Lower lobe of right lung (tissue), 2 donors: Measurements from ENCODE around the gene TOR1B. TPM values are rescaled to one million over a fixed set of nuclear protein-coding genes. Genes with fewer than 3 reads are reported as not detected.
A peak's percentile ranks its signal among the peaks of the same experiment; 100 is the strongest.

Experiments
- ATAC-seq, 2 donors: fragments of 200-7000 bp; cut with Tn5 transposase; one replicate each; pipeline ENCODE4 v1.9.1; 2020 to 2022; ENCODE audit warnings: mild to moderate bottlenecking in 2 of 2, moderate library complexity in 2 of 2
- DNase-seq: peaks from one replicate; pipeline ENCODE4 v3.0.0-alpha.2; 2020
- H3K27ac ChIP-seq: fragments of 200-600 bp; one replicate; pipeline ENCODE4 v1.8.0; 2022
- H3K27me3 ChIP-seq: fragments of 200-600 bp; one replicate; pipeline ENCODE4 v1.8.0; 2022; ENCODE audit warnings: low read depth
- H3K36me3 ChIP-seq: fragments of 200-600 bp; one replicate; pipeline ENCODE4 v1.8.0; 2022; ENCODE audit warnings: mild to moderate bottlenecking
- H3K4me1 ChIP-seq: fragments of 200-600 bp; one replicate; pipeline ENCODE4 v1.8.0; 2022
- H3K4me3 ChIP-seq: fragments of 200-600 bp; one replicate; pipeline ENCODE4 v1.8.0; 2022; ENCODE audit warnings: mild to moderate bottlenecking
- H3K9me3 ChIP-seq: fragments of 200-600 bp; one replicate; pipeline ENCODE4 v1.8.0; 2022
- CTCF ChIP-seq: fragments of 200-600 bp; IDR thresholded peaks from one replicate; pipeline ENCODE4 v1.8.0; 2022; ENCODE audit warnings: antibody characterized with exemption, mild to moderate bottlenecking
- intact Hi-C: fragments of 100-400 bp; cut with DNase I; formaldehyde crosslinking; loops from one replicate; pipeline ENCODE4 v1.11.0; 2022
- total RNA-seq: library from RNA; stranded (reverse); fragmentation: NEBNext Ultra II Directional; extraction: Animal tissue kit (Norgen Biotek cat#: 25700); gene quantifications from one replicate; pipeline ENCODE4 v1.2.1, GENCODE V29; 2021
- donor health status: DM: no; HTN: yes; CAD: no; lungs with severe emphysema.

Gene TOR1B
- total RNA-seq, 1 donor from 2014 or later, result 34.9 TPM

- Histone ChIP-seq H3K4me3 (peak overlapping the region; percentile 86), H3K27ac (peak overlapping the region; percentile 84), H3K4me1 (peaks cover 17% of the 10 kb centered on the region), H3K36me3 (peaks cover 20% of the 10 kb centered on the region), H3K27me3 (no peaks in the 10 kb centered on the region), H3K9me3 (no peaks in the 10 kb centered on the region)
- TF ChIP-seq CTCF, result no peak
- DNase-seq, result no peak
- peak in 1 of 2 donors; percentile 1 for ATAC-seq
- intact Hi-C loops, result no loop called here
Observed at GRCh38 chr9:129803676-129804060, 684 bp downstream of the TOR1B start.

GRCh38 chr9:129806061-129806460, 3.1 kb downstream of the TOR1B start:
- Histone ChIP-seq H3K36me3 (peaks cover 44% of the 10 kb centered on the region), H3K4me1 (peaks cover 17% of the 10 kb centered on the region), H3K27me3 (no peaks in the 10 kb centered on the region), H3K4me3 (no peak overlapping the region), H3K9me3 (no peaks in the 10 kb centered on the region), H3K27ac (no peak overlapping the region)
- no peak for DNase-seq
- TF ChIP-seq CTCF, result no peak
- intact Hi-C loops, result no loop called here
- ATAC-seq, result no peak

- Histone ChIP-seq H3K4me1 (peaks cover 9% of the 10 kb centered on the region), H3K27ac (no peak overlapping the region), H3K27me3 (no peaks in the 10 kb centered on the region), H3K9me3 (no peaks in the 10 kb centered on the region), H3K36me3 (peaks cover 77% of the 10 kb centered on the region), H3K4me3 (no peak overlapping the region)
- ATAC-seq (no peak), DNase-seq (no peak)
- intact Hi-C loops, result no loop called here
- no peak for TF ChIP-seq CTCF
Observed at GRCh38 chr9:129809346-129809745, 6.4 kb downstream of the TOR1B start.

GRCh38 chr9:129810116-129810515, 7.1 kb downstream of the TOR1B start:
- Histone ChIP-seq H3K4me1 (peaks cover 8% of the 10 kb centered on the region), H3K4me3 (no peak overlapping the region), H3K36me3 (peaks cover 85% of the 10 kb centered on the region), H3K9me3 (no peaks in the 10 kb centered on the region), H3K27me3 (no peaks in the 10 kb centered on the region), H3K27ac (no peak overlapping the region)
- ATAC-seq (no peak), DNase-seq (no peak)
- intact Hi-C loops, result no loop called here
- no peak for TF ChIP-seq CTCF

- no peaks in the 10 kb centered on the region for H3K9me3 ChIP-seq
- intact Hi-C loops, result no loop called here
Observed at GRCh38 chr9:129810788-129811187, 7.8 kb downstream of the TOR1B start.

More at GRCh38 chr9:129810788-129811187, 7.8 kb downstream of the TOR1B start:
- Histone ChIP-seq H3K4me3 (no peak overlapping the region), H3K36me3 (peaks cover 92% of the 10 kb centered on the region), H3K27me3 (no peaks in the 10 kb centered on the region), H3K4me1 (peaks cover under 1% of the 10 kb centered on the region), H3K27ac (no peak overlapping the region)
- no peak for ATAC-seq
- no peak for DNase-seq
- TF ChIP-seq CTCF, result no peak
